Loucy (cell line): ENCODE results near the gene PSME2.

ENCODE experiments used
- CTCF ChIP-seq: fragments of 200-600 bp; sonication (generic); conservative IDR thresholded peaks from 2 replicates; pipeline ENCODE4 v1.5.1; 2014; ENCODE audit warnings: mild to moderate bottlenecking, antibody characterized with exemption, low read length
- EZH2phosphoT487 ChIP-seq: fragments of 200-600 bp; IDR thresholded peaks from 2 replicates; pipeline ENCODE4 v1.6.1; 2018; ENCODE audit warnings: antibody characterized with exemption, mild to moderate bottlenecking, moderate library complexity, borderline replicate concordance

- TF ChIP-seq CTCF, result no peak
- no peak for TF ChIP-seq EZH2phosphoT487
Observed at GRCh38 chr14:24179294-24179960, 33.0 kb upstream of the PSME2 start.
